Right hindlimb (tissue), 1 donor: ENCODE results near the gene GTSE1.
A peak's percentile ranks its signal among the peaks of the same experiment; 100 is the strongest.
"Not testable (repeated sequence)": the region's sequence is repeated elsewhere in the genome, so short reads cannot be mapped to it uniquely, and the experiment has no call there.

ENCODE experiments used
- DNase-seq: peaks from one replicate; pipeline ENCODE4 v3.0.0-alpha.2; 2018

The GTSE1 gene, protein sequence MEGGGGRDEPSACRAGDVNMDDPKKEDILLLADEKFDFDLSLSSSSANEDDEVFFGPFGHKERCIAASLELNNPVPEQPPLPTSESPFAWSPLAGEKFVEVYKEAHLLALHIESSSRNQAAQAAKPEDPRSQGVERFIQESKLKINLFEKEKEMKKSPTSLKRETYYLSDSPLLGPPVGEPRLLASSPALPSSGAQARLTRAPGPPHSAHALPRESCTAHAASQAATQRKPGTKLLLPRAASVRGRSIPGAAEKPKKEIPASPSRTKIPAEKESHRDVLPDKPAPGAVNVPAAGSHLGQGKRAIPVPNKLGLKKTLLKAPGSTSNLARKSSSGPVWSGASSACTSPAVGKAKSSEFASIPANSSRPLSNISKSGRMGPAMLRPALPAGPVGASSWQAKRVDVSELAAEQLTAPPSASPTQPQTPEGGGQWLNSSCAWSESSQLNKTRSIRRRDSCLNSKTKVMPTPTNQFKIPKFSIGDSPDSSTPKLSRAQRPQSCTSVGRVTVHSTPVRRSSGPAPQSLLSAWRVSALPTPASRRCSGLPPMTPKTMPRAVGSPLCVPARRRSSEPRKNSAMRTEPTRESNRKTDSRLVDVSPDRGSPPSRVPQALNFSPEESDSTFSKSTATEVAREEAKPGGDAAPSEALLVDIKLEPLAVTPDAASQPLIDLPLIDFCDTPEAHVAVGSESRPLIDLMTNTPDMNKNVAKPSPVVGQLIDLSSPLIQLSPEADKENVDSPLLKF

GRCh38 chr22:46296257-46297150 is at the start of gene GTSE1:
TSS of gene GTSE1 (plus strand) at chr22:46296870. CDS start at chr22:46297401, 531 bp downstream.
- DNase-seq, result peak; percentile 98

- no peak for DNase-seq
Observed at GRCh38 chr22:46247443-46247975, 49.2 kb upstream of the GTSE1 start.

DNA sequence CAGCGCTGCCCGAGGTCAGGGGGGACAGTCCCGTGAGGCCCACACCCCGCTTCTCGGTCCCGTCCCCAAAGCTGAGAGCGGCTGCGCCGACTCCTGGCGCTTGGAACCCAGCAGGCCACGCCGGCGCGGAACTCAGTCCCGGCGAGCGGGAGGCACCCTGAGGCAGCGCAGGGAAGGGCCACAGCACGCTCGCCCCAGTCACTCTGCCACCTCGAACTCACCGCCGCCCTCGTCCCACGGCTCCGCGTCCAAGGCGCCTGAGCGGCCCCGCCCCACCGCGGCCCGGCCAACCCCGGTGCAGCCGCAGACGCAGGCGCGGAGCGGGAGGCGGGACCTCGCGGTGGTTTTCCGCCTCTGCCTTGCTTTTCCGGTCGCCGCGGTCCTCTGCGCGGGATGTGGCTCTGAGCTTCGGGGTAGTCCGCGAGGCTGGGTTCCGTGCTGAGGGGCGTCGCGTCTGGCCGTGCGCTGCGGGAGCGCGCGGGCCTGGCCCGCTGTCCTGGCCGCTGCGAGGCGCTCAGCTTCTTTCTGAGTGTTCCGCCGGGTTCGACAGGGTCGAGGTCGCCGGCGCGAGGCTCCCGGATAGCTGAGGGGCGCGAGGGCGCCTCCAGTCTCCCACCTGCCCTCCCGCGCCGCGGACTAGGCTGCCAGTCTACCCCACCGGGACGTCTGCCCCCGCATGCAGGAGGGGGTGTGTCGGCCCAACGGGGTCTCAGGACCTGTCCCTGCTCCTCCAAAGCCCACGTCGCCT is 46.5 kb upstream of the GTSE1 start, which contains the start of gene CDPF1:
Gene CDPF1, minus strand, starts transcription at position 259 of the 748 bp plus-strand sequence. CDS start 2,009 bp downstream, outside the sequence.
- DNase-seq, result peak; percentile 93

DNA sequence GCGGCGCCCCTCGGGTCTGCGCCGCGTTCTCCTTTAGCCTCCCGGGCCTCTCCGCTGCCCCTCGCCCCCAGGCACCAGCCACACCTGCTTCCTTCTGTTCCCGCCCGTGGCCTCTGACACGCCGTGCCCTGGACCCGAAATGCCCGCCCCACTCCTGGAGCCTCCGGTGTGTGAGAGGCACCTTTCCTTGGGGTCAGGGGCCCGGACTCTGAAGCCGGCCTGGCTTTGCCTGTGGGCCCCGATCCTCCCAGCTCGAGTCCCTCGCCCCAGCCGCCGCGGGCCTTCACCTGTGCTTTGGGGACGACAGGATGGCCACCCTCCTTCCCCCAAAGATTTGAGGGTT is 45.9 kb upstream of the GTSE1 start:
- DNase-seq, result no peak

DNA sequence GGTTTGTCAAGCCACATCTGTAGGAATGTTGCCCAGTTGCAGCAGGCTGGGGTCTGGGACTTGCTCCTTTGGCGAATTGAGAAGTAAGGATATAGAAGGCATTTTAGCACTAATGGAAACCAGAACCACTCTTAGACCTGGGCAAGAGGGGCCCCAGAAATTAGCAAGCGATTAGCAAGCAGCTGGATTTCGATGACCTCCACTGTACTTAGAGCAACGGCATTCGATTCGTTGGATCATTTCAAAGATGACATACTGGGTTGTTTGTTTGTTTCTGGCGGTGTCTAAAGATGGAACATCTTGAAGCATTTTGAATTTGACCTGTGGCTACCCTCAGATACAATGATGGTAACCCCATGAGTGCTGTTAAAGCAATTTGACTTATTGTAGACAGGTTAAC is 45.4 kb upstream of the GTSE1 start:
- no peak for DNase-seq

GRCh38 chr22:46251816-46252380 is 44.8 kb upstream of the GTSE1 start:
- no peak for DNase-seq

DNA sequence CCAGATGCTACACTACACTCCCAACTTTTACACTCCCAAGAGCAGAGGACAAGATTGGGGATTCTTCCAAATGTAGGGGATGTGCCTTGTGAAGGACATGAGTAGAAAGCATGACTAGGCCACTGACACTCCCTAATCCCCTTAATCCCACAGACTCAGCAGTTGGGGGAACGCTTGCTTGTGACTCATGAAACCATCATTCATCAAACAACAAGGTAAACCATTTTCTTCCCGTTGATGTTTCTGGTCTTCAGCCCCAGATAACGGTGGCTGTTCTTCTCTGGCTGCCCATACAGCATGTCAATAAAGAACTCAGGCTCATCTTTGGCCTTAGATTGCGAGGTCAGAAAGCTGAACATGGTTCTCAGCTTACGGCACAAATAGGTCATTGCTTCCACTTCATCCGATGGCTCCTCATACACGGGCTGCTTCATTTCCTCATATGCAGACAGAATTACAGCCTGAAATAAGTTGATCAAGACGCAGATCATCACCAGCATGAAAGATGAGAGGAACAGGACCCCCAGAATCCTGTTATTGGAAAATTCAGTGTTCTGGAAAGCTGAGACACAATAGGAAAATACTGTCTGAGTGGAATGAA is 40.2 kb upstream of the GTSE1 start:
- no peak for DNase-seq

DNA sequence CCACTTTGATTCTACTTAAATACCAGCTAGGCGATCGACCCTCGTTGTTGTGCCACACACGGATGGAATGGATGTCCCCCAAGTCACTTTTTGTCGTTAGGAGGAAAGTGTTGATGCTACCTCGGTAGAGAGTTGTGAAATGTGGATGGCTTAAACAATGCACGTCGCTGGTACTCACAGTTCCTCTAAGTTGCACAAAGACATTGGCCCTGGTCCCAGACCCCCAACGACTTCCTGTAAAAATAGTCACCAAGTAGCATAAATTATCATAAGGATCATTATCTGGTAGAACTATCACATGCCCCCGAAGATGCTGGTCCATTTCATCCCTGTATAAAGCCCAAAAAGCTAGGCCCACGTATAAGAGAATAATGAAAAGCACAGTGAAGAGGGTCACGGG is 37.3 kb upstream of the GTSE1 start:
- no peak for DNase-seq

DNA sequence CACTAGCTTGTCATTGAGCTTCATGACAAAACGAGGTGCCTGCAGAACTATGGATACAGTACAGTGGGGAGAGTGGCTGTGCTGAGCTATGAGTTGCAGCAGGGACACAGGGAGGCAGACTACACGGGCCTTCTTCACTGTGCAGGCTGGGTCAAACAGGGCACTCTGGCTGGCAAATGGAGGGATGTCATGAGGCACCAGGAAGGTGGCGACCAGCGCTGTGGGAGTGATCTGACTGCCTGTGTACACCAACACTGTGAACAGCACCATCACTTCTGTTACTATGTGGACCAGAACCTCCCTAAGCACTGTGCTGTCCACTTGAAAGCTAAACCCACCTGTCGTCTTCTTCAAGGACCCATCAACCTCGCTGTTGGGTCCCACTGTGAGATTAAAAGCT is 36.6 kb upstream of the GTSE1 start:
- no peak for DNase-seq

- DNase-seq, result peak; percentile 55
Observed at GRCh38 chr22:46262449-46263215, 34.0 kb upstream of the GTSE1 start.

- DNase-seq, result no peak
Observed at GRCh38 chr22:46263216-46263590, 33.5 kb upstream of the GTSE1 start, which contains the start of gene PKDREJ. TSS of gene PKDREJ (minus strand) at chr22:46263343. CDS start at chr22:46263322, 21 bp downstream.

DNA sequence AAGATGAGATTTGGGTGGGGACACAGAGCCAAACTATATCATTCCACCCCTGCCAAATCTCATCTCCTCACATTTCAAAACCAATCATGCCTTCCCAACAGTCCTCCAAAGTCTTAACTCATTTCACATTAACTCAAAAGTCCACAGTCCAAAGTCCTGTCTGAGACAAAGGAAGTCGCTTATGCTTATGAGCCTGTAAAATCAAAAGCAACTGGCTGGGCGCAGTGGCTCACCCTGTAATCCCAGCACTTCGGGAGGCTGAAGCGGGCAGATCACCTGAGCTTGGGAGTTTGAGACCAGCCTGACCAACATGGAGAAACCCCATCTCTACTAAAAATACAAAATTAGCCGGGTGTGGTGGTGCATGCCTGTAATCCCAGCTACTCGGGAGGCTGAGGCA is 32.1 kb upstream of the GTSE1 start:
- DNase-seq, result not testable (repeated sequence)

GRCh38 chr22:46265627-46266026 is 31.0 kb upstream of the GTSE1 start:
- not testable (repeated sequence) for DNase-seq

GRCh38 chr22:46267431-46268279 is 29.0 kb upstream of the GTSE1 start, which contains the start of gene TTC38:
TSS of gene TTC38 (plus strand) at chr22:46268008. CDS start at chr22:46268040, 32 bp downstream.
- peak; percentile 94 for DNase-seq

DNA sequence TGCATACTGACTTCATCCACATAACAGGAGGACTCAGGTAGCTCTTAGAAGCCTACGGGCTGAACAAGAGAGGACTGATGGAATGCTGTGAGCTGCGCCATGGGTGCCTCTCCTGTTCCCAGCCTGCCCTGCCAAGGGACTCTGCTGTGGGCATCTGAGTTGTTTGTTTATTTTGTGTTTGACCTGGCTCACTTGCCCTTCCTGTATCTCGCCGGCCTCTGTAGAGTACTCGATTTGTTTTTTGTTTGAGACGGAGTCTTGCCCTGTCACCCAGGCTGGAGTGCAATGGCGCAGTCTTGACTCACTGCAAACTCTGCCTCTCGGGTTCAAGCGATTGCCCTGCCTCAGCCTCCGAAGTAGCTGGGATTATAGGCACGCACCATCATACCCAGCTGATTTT is 27.1 kb upstream of the GTSE1 start:
- no peak for DNase-seq

- no peak for DNase-seq
Observed at GRCh38 chr22:46272196-46272595, 24.5 kb upstream of the GTSE1 start.

GRCh38 chr22:46272762-46273431 is 23.8 kb upstream of the GTSE1 start:
- no peak for DNase-seq

- no peak for DNase-seq
Observed at GRCh38 chr22:46273432-46274148, 23.1 kb upstream of the GTSE1 start.
